Kidney (tissue), 14 donors: ENCODE results near the gene BSN. TPM values are rescaled to one million over a fixed set of nuclear protein-coding genes. Genes with fewer than 3 reads are reported as not detected.

Source experiments
- DNase-seq, 5 donors: peaks; one replicate each; pipeline ENCODE4 v3.0.0-alpha.2; 2013 to 2020
- FAIRE-seq: peaks from 2 replicates; lab custom pipeline; 2012; peaks lifted over from hg19 to GRCh38; lab: Jason Lieb, UNC
- H3K27ac ChIP-seq, 2 donors: one replicate each; pipeline ENCODE4 v1.7.0; 2013; ENCODE audit warnings: low read depth in 2 of 2, low read length in 2 of 2, inconsistent platforms in 1 of 2
- H3K27me3 ChIP-seq: one replicate; pipeline ENCODE4 v1.7.1; 2013; ENCODE audit warnings: low read length, inconsistent platforms; ENCODE audit not compliant: control insufficient read depth, insufficient read depth
- H3K36me3 ChIP-seq, 3 donors: one replicate each; pipeline versions ENCODE4 v1.7.0 to v1.7.1; 2013; ENCODE audit warnings: low read length in 3 of 3, control low read depth in 1 of 3, inconsistent platforms in 1 of 3; ENCODE audit not compliant: insufficient read depth in 3 of 3, control insufficient read depth in 2 of 3
- H3K4me1 ChIP-seq, 3 donors: one replicate each; pipeline versions ENCODE4 v1.7.0 to v1.7.1; 2013; ENCODE audit warnings: low read length in 3 of 3, inconsistent platforms in 1 of 3, low read depth in 1 of 3; ENCODE audit not compliant: control insufficient read depth in 2 of 3, insufficient read depth in 2 of 3
- H3K4me3 ChIP-seq, 3 donors: one replicate each; pipeline versions ENCODE4 v1.7.0 to v1.8.1; 2013; ENCODE audit warnings: low read length in 3 of 3, control low read depth in 1 of 3, inconsistent platforms in 1 of 3
- H3K9ac ChIP-seq, 3 donors: one replicate each; pipeline versions ENCODE4 v1.7.0 to v1.7.1; 2013; ENCODE audit warnings: low read length in 3 of 3, control low read depth in 1 of 3, inconsistent platforms in 1 of 3
- H3K9me3 ChIP-seq, 3 donors: one replicate each; pipeline versions ENCODE4 v1.7.0 to v1.7.1; 2013; ENCODE audit warnings: low read length in 3 of 3, control low read depth in 1 of 3, inconsistent platforms in 1 of 3; ENCODE audit not compliant: control insufficient read depth in 2 of 3, insufficient read depth in 1 of 3
- intact Hi-C: fragments of 100-400 bp; cut with DNase I; formaldehyde crosslinking; loops from one replicate; pipeline ENCODE4 v1.11.1; 2022
- polyA plus RNA-seq: library from polyadenylated mRNA; stranded (reverse); fragments of 350-450 nt; fragmentation: Illumina TruSeq; extraction: RNeasy Lipid Tissue Mini Kit (QIAGEN cat#74804); gene quantifications from one replicate; pipeline ENCODE4 v1.2.3, GENCODE V29; 2014; ENCODE audit warnings: low read depth, low replicate concordance; ENCODE audit not compliant: insufficient read depth
- total RNA-seq: library from RNA; stranded (reverse); fragmentation: NEBNext Ultra II Directional; extraction: Animal tissue kit (Norgen Biotek cat#: 25700); gene quantifications from one replicate; pipeline ENCODE4 v1.2.1, GENCODE V29; 2021
- TF ChIP-seq, protein P1 (sequence below): IDR thresholded peaks from 3 replicates; pipeline ENCODE4 v1.5.1; 2012; ENCODE audit warnings: mild to moderate bottlenecking, moderate library complexity, borderline replicate concordance; ENCODE audit not compliant: insufficient read depth; ENCODE audit errors: extremely low read depth
- donor health status: control.
- donor health status: control.
- donor health status: control.
- donor health status: control.
- donor health status: control.
- donor health status: DM: yes; HTN: yes; CAD: no.
- donor health status: Normal renal cell carcinoma (clear cell type).

BSN gene
- total and polyA plus RNA-seq, 2 donors from 2014 or later, result 0.11 to 1.3 TPM

- Histone ChIP-seq H3K27me3 (no peaks in the 10 kb centered on the region), H3K27ac (no peak overlapping the region), H3K9me3 (no peaks in the 10 kb centered on the region), H3K4me3 (no peak overlapping the region), H3K4me1 (peaks cover 0 to 5% (median 0%) of the 10 kb centered on the region in 3 donors), H3K9ac (no peak overlapping the region), H3K36me3 (peaks cover 0 to 7% (median 3%) of the 10 kb centered on the region in 3 donors)
- TF ChIP-seq, protein P1, sequence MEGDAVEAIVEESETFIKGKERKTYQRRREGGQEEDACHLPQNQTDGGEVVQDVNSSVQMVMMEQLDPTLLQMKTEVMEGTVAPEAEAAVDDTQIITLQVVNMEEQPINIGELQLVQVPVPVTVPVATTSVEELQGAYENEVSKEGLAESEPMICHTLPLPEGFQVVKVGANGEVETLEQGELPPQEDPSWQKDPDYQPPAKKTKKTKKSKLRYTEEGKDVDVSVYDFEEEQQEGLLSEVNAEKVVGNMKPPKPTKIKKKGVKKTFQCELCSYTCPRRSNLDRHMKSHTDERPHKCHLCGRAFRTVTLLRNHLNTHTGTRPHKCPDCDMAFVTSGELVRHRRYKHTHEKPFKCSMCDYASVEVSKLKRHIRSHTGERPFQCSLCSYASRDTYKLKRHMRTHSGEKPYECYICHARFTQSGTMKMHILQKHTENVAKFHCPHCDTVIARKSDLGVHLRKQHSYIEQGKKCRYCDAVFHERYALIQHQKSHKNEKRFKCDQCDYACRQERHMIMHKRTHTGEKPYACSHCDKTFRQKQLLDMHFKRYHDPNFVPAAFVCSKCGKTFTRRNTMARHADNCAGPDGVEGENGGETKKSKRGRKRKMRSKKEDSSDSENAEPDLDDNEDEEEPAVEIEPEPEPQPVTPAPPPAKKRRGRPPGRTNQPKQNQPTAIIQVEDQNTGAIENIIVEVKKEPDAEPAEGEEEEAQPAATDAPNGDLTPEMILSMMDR, result no peak
- intact Hi-C loops, result no loop called here
- DNase-seq (no peak), FAIRE-seq (no peak)
Measured at GRCh38 chr3:49523756-49524747, 30.2 kb upstream of the BSN start.

- no peak for FAIRE-seq
- TF ChIP-seq, protein P1, result no peak
- intact Hi-C loops, result no loop called here
- Histone ChIP-seq H3K27ac (no peak overlapping the region), H3K4me1 (no peaks in the 10 kb centered on the region), H3K4me3 (no peak overlapping the region), H3K9ac (no peak overlapping the region), H3K36me3 (peaks cover 0 to 15% (median 3%) of the 10 kb centered on the region in 3 donors), H3K27me3 (no peaks in the 10 kb centered on the region), H3K9me3 (no peaks in the 10 kb centered on the region)
- DNase-seq, result no peak
Measured at GRCh38 chr3:49529567-49529966, 24.7 kb upstream of the BSN start.

GRCh38 chr3:49530231-49530630 lies 24.0 kb upstream of the BSN start:
- no peak for FAIRE-seq
- TF ChIP-seq, protein P1, result no peak
- H3K27ac ChIP-seq, result no peak overlapping the region

More at GRCh38 chr3:49530231-49530630, 24.0 kb upstream of the BSN start:
- H3K9ac ChIP-seq, result no peak overlapping the region
- no peak overlapping the region for H3K4me3 ChIP-seq
- intact Hi-C loops, result no loop called here
- H3K36me3 ChIP-seq, result peaks cover 0 to 17% (median 3%) of the 10 kb centered on the region in 3 donors
- H3K27me3 ChIP-seq, result no peaks in the 10 kb centered on the region
- peaks cover 0 to 2% (median 0%) of the 10 kb centered on the region in 3 donors for H3K4me1 ChIP-seq
- no peaks in the 10 kb centered on the region for H3K9me3 ChIP-seq
- no peak for DNase-seq
